GM18499 (cell line): Measurements from ENCODE around the gene BARX2.

Experiments
- ATAC-seq: cut with Tn5 transposase; IDR thresholded peaks from one replicate; pipeline ENCODE4 v1.9.1; 2021; ENCODE audit warnings: moderate number of reproducible peaks; ENCODE audit not compliant: insufficient read depth, unreplicated experiment

BARX2 gene

GRCh38 chr11:129489249-129489648, 113.6 kb downstream of the BARX2 start:
- ATAC-seq = no peak

GRCh38 chr11:129490004-129490403, 114.4 kb downstream of the BARX2 start:
- ATAC-seq = no peak

- no peak for ATAC-seq
Observed at GRCh38 chr11:129493746-129494145, 118.1 kb downstream of the BARX2 start.
